HFFc6 (cell line): ENCODE data around the gene SEPTIN10. TPM values are rescaled to one million over a fixed set of nuclear protein-coding genes. Genes with fewer than 3 reads are reported as not detected.

Experiments
- DNase-seq: peaks from one replicate; pipeline ENCODE4 v3.0.0-alpha.2; 2018
- H3K27ac Mint-ChIP-seq: 2 replicates; pipeline ENCODE4 v1.8.0; 2020; ENCODE audit warnings: mild to moderate bottlenecking, mixed read lengths
- H3K27me3 Mint-ChIP-seq: 2 replicates; pipeline ENCODE4 v1.8.0; 2021; ENCODE audit warnings: mild to moderate bottlenecking, moderate library complexity, mixed read lengths; ENCODE audit not compliant: insufficient read depth
- H3K36me3 Mint-ChIP-seq: 2 replicates; pipeline ENCODE4 v1.8.0; 2021; ENCODE audit warnings: low read depth, mixed read lengths
- H3K4me1 Mint-ChIP-seq: 2 replicates; pipeline ENCODE4 v1.8.0; 2020; ENCODE audit warnings: low read depth, mixed read lengths
- H3K4me3 Mint-ChIP-seq: 2 replicates; pipeline ENCODE4 v1.8.0; 2020; ENCODE audit warnings: mild to moderate bottlenecking, moderate library complexity, mixed read lengths
- H3K9me3 Mint-ChIP-seq: 2 replicates; pipeline ENCODE4 v1.8.0; 2020; ENCODE audit warnings: mild to moderate bottlenecking, mixed read lengths
- CTCF ChIP-seq: fragments of 200-600 bp; sonication (generic); IDR thresholded peaks from 2 replicates; pipeline ENCODE4 v1.5.0; 2021; ENCODE audit warnings: antibody characterized with exemption, mild to moderate bottlenecking
- total RNA-seq, 6 experiments: library from RNA; stranded (reverse); fragmentation: NEBNext Ultra II Directional; extraction: Animal tissue kit (Norgen Biotek cat#: 25700); gene quantifications; 2 replicates in 1 of 6; 3 replicates in 5 of 6; pipeline ENCODE4 v1.2.3, GENCODE V29; 2021

Gene SEPTIN10
- total RNA-seq, 6 experiments from 2014 or later: 102 to 127 (median 114) TPM

DNA sequence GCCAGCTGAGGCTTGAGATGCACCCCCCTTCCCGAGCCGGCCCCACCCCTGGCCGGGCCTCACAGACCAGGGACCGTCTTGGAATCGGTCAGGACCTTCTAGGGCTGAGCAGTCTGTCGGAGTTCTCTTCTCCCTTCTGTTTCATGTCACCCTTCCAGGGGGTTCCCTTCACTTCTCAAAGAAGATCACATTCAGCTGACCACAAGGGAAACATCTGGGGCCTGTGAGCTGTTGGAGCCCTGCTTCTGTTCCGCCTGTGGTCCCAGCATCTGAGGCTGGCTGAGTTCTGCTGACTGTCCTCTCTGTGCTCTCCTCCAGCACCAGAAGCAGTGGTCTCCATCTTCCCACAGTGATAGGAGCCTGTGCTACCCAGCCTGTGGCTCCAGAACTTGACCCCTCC lies 106.5 kb downstream of the SEPTIN10 start:
- Mint-ChIP-seq H3K36me3 (no peaks in the 10 kb centered on the region), H3K4me3 (no peak overlapping the region), H3K27ac (no peak overlapping the region)

GRCh38 chr2:109503191-109503590 lies 110.6 kb downstream of the SEPTIN10 start:
- Mint-ChIP-seq H3K36me3 (no peaks in the 10 kb centered on the region), H3K27ac (no peak overlapping the region), H3K27me3 (peaks cover 7% of the 10 kb centered on the region; the same call in 1 of the 2 replicates), H3K4me1 (peaks cover 6% of the 10 kb centered on the region), H3K9me3 (no peaks in the 10 kb centered on the region), H3K4me3 (no peak overlapping the region)
- no peak for TF ChIP-seq CTCF
- DNase-seq: no peak

More for the DNA sequence above, 106.5 kb downstream of the SEPTIN10 start:
- DNase-seq: no peak
- TF ChIP-seq CTCF: no peak
- peaks cover 6% of the 10 kb centered on the region; the same call in 1 of the 2 replicates for H3K9me3 Mint-ChIP-seq
- peaks cover 5% of the 10 kb centered on the region; the same call in 1 of the 2 replicates for H3K4me1 Mint-ChIP-seq
- H3K27me3 Mint-ChIP-seq: peaks cover 4% of the 10 kb centered on the region; the same call in 1 of the 2 replicates

GRCh38 chr2:109501461-109501860 lies 112.3 kb downstream of the SEPTIN10 start:
- no peaks in the 10 kb centered on the region for H3K36me3 Mint-ChIP-seq
- TF ChIP-seq CTCF: no peak

DNA sequence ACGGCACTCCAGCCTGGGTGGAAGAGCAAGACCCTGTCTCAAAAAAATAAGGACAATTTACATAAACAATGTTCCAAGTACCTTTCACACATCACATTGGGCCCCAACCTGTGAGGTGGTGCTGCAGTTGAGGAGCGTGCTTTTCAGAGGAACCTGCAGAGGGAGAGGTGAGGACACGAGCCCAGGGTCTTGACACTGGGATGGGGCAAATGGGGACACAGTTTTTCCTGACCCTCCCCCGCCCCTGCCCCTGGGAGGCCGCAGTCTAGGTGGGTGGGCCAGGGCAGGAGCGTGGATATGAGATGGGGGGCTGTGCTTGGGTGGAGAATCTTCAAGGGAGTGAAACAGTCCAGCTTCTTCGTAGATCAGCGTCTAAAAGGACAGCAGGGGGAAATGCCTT lies 112.9 kb downstream of the SEPTIN10 start:
- DNase-seq: no peak
- no peak for TF ChIP-seq CTCF
- Mint-ChIP-seq H3K9me3 (no peaks in the 10 kb centered on the region), H3K4me1 (peaks cover 25% of the 10 kb centered on the region), H3K4me3 (no peak overlapping the region), H3K27me3 (peaks cover 3% of the 10 kb centered on the region; the same call in 1 of the 2 replicates), H3K36me3 (peaks cover 3% of the 10 kb centered on the region; the same call in 1 of the 2 replicates), H3K27ac (no peak overlapping the region)

More at GRCh38 chr2:109501461-109501860, 112.3 kb downstream of the SEPTIN10 start:
- Mint-ChIP-seq H3K9me3 (no peaks in the 10 kb centered on the region), H3K27ac (no peak overlapping the region), H3K27me3 (peaks cover 3% of the 10 kb centered on the region; the same call in 1 of the 2 replicates), H3K4me1 (peaks cover 23% of the 10 kb centered on the region), H3K4me3 (no peak overlapping the region)
- no peak for DNase-seq

GRCh38 chr2:109499566-109499965 lies 114.2 kb downstream of the SEPTIN10 start:
- Mint-ChIP-seq H3K36me3 (peaks cover 4% of the 10 kb centered on the region; the same call in 1 of the 2 replicates), H3K9me3 (no peaks in the 10 kb centered on the region), H3K4me3 (no peak overlapping the region), H3K27me3 (peaks cover 3% of the 10 kb centered on the region; the same call in 1 of the 2 replicates), H3K27ac (no peak overlapping the region), H3K4me1 (peaks cover 25% of the 10 kb centered on the region)
- no peak for TF ChIP-seq CTCF
- DNase-seq: no peak
